ENCODE data around the gene TAF6.

The TAF6 gene

GRCh38 chr7:100109521-100110163 is 9.5 kb downstream of the TAF6 start:
- H3K9me3 ChIP-seq (ENCODE audit: severe bottlenecking) = no peaks in the 10 kb centered on the region
- H3K36me3 ChIP-seq = peaks cover 87% of the 10 kb centered on the region
- DNase-seq = no peak
- no peaks in the 10 kb centered on the region for H3K27me3 ChIP-seq (ENCODE audit: insufficient read depth, low read depth, severe bottlenecking)
- TF ChIP-seq CTCF (IDR thresholded peaks at IDR 0.05; ENCODE audit: low read depth, low read length) = peak; percentile 59
- no peak overlapping the region for H3K27ac ChIP-seq
- no peak overlapping the region for H3K4me3 ChIP-seq (ENCODE audit: low read depth, low read length)

- Histone ChIP-seq H3K36me3 (peaks cover 94% of the 10 kb centered on the region), H3K4me3 (ENCODE audit: low read depth, low read length) (no peak overlapping the region), H3K27ac (no peak overlapping the region), H3K27me3 (ENCODE audit: insufficient read depth, low read depth, severe bottlenecking) (no peaks in the 10 kb centered on the region), H3K9me3 (ENCODE audit: severe bottlenecking) (no peaks in the 10 kb centered on the region)
- no peak for DNase-seq
- no peak for TF ChIP-seq CTCF (IDR thresholded peaks at IDR 0.05; ENCODE audit: low read depth, low read length)
Measured at GRCh38 chr7:100107890-100108289, 11.3 kb downstream of the TAF6 start.

DNA sequence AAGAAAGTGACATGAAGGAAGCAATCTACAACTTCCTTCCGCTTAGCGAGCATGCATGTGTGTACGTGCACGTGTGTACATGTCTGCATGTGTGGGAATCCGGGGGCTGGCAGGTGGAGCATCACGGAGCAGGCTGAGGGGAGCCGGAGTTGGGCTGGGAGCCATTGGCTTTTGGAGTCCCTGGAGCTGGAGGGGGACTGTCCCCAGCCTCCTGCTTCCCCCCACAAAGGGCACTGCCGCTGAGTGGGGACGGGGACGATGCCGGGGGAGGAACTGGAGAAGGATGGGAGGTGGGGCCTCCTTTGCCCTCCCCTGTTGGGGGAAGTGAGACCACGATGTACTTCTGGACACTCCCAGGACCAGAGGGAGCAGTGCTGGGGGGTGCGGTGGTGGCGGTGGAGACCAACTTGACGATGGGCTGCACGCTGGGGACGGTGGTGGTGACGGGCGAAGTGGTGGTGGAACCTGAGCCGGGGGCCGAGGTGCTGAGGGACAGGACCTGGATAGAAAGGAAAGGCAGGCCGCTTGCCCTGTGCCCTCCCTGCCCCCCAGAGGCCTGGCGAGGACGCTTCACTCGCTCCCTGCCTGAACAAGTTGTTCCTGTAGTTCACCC is 11.9 kb downstream of the TAF6 start:
- DNase-seq = no peak
- Histone ChIP-seq H3K9me3 (ENCODE audit: severe bottlenecking) (no peaks in the 10 kb centered on the region), H3K27ac (no peak overlapping the region), H3K36me3 (peaks cover 91% of the 10 kb centered on the region), H3K27me3 (ENCODE audit: insufficient read depth, low read depth, severe bottlenecking) (no peaks in the 10 kb centered on the region), H3K4me3 (ENCODE audit: low read depth, low read length) (no peak overlapping the region)
- TF ChIP-seq CTCF (IDR thresholded peaks at IDR 0.05; ENCODE audit: low read depth, low read length) = no peak

DNA sequence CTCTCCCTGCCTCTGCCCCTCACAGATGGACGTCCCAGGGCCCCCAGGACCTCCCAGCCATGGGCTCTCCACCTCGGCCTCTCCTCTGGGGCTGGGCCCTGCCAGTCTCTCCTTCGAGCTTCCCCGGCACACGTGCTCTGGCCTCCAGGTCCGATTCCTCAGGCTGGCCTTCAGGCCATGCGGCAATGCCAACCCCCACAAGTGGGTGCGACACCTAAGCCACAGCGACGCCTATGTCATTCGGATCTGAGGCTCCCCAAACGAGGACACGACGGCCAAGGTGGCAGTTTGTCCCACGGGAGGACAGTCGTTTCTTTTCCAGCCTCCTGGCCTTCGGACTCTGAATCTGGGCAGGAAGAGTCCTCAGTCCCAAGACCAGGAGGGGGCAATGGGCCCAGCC is 12.5 kb downstream of the TAF6 start:
- Histone ChIP-seq H3K27me3 (ENCODE audit: insufficient read depth, low read depth, severe bottlenecking) (no peaks in the 10 kb centered on the region), H3K27ac (no peak overlapping the region), H3K36me3 (peaks cover 86% of the 10 kb centered on the region), H3K9me3 (ENCODE audit: severe bottlenecking) (no peaks in the 10 kb centered on the region), H3K4me3 (ENCODE audit: low read depth, low read length) (no peak overlapping the region)
- no peak for DNase-seq
- no peak for TF ChIP-seq CTCF (IDR thresholded peaks at IDR 0.05; ENCODE audit: low read depth, low read length)

GRCh38 chr7:100105534-100105933 is 13.6 kb downstream of the TAF6 start:
- H3K36me3 ChIP-seq = peaks cover 82% of the 10 kb centered on the region
- H3K27me3 ChIP-seq (ENCODE audit: insufficient read depth, low read depth, severe bottlenecking) = no peaks in the 10 kb centered on the region
- no peak for DNase-seq
- no peaks in the 10 kb centered on the region for H3K9me3 ChIP-seq (ENCODE audit: severe bottlenecking)
- H3K4me3 ChIP-seq (ENCODE audit: low read depth, low read length) = no peak overlapping the region
- no peak for TF ChIP-seq CTCF (IDR thresholded peaks at IDR 0.05; ENCODE audit: low read depth, low read length)
- H3K27ac ChIP-seq = no peak overlapping the region

Measured in WERI-Rb-1 (cell line).